GM12873 (cell line): ENCODE data around the gene MARCO.

ENCODE experiments used
- CTCF ChIP-seq: IDR thresholded peaks from 2 replicates; pipeline ENCODE4 v1.5.1; 2012; ENCODE audit warnings: low read depth, mild to moderate bottlenecking, moderate library complexity, low read length, control low read depth; ENCODE audit not compliant: insufficient read depth; ENCODE audit errors: missing control alignments

Gene MARCO

GRCh38 chr2:118914721-118915453 is 27.1 kb upstream of the MARCO start:
- TF ChIP-seq CTCF: no peak

GRCh38 chr2:118918017-118918416 is 24.0 kb upstream of the MARCO start:
- no peak for TF ChIP-seq CTCF

- no peak for TF ChIP-seq CTCF
These were observed 20.3 kb upstream of the MARCO start for GRCh38 chr2:118921646-118922045.

- no peak for TF ChIP-seq CTCF
These were observed 19.7 kb upstream of the MARCO start for GRCh38 chr2:118922254-118922653.

GRCh38 chr2:118923371-118923770 is 18.6 kb upstream of the MARCO start:
- no peak for TF ChIP-seq CTCF

GRCh38 chr2:118925476-118925875 is 16.5 kb upstream of the MARCO start:
- no peak for TF ChIP-seq CTCF

- no peak for TF ChIP-seq CTCF
These were observed 16.0 kb upstream of the MARCO start for GRCh38 chr2:118925981-118926380.

GRCh38 chr2:118929059-118929458 is 12.9 kb upstream of the MARCO start:
- no peak for TF ChIP-seq CTCF
